ENCODE measurements around the gene SWI5. TPM values are rescaled to one million over a fixed set of nuclear protein-coding genes. Genes with fewer than 3 reads are reported as not detected.

The SWI5 gene
- total RNA-seq, 4 donors from 2014 or later: 7.8 to 20.8 (median 20.8) TPM; not detected in 1

DNA sequence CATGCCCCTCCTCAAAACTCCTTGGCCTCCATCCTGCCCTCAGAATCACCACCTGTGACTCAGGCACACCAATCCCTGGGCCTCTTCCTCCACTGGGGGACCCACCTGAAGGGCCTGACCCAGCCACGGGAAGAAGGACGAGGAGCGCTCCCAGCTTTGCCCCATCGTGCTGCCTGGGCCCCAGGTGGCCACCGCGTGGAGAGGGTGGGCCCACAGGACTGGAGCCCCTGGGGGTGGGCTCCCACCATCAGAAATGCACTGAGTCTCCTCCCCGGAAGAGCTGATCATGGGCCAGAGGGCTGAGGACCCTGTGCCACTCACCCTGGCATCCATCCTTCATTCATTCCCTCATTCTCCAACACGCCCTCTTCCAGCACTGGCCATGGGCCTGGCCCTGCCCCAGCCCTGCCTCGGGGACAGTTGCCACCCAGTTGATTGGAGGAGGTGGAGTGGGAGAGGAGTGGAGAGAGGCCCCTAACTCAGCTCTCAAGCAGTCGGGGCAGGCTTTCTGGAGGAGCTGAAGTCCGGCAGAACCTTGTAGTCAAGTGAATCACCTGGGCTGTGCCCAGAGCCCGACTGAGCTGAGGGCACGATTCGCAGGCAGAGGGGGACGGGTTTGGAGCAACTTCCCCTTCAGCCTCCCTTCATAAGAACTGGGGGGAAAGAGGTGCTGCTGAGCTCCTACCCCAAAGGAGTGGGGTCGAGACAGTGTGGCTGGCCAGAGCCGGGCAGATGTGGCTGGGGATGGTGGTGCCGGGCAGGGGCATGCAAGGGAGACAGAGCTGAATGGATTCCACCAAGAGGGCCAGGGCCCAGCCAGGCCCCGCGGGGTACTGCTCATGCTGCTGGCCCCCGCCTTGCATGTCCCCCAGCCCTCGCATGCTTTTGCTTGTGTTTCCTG, 43.3 kb upstream of the SWI5 start:
- Histone ChIP-seq H3K27me3 (no peaks in the 10 kb centered on the region), H3K4me1 (no peaks in the 10 kb centered on the region), H3K9me3 (no peaks in the 10 kb centered on the region), H3K36me3 (no peaks in the 10 kb centered on the region), H3K27ac (no peak overlapping the region), H3K4me3 (no peak overlapping the region)
- 84% methylated on average over 22 of the region's 22 CpGs; no CpG with 5 or more reads in 1 of the 2 donors for WGBS, 2 donors (ENCODE audit: low coverage in 1 of 2)
- TF ChIP-seq EP300 (IDR thresholded peaks at IDR 0.05; ENCODE audit: low read depth) (no peak), CTCF (IDR thresholded peaks at IDR 0.05) (no peak), POLR2A (IDR thresholded peaks at IDR 0.05) (no peak), POLR2AphosphoS5 (IDR thresholded peaks at IDR 0.05) (no peak)
- DNase-seq: no peak
- intact Hi-C loops (cut with DNase I; ENCODE audit: low total_unique reads) (no loop called here), in situ Hi-C loops (cut with MboI; ENCODE audit: low pct_ligation_motif_present in 1 of 4, low pct_unique_long_range_greater_than_20kb in 1 of 4, low sequenced_read_pairs in 3 of 4) (no loop called here)

- no peaks in the 10 kb centered on the region for H3K27me3 ChIP-seq
- TF ChIP-seq POLR2A (IDR thresholded peaks at IDR 0.05) (no peak), POLR2AphosphoS5 (IDR thresholded peaks at IDR 0.05) (no peak)
- WGBS, 2 donors (ENCODE audit: low coverage in 1 of 2): 86% methylated on average over 28 of the region's 28 CpGs; no CpG with 5 or more reads in 1 of the 2 donors
- no peaks in the 10 kb centered on the region for H3K36me3 ChIP-seq
- in situ Hi-C loops (cut with MboI; ENCODE audit: low pct_ligation_motif_present in 1 of 4, low pct_unique_long_range_greater_than_20kb in 1 of 4, low sequenced_read_pairs in 3 of 4) (no loop called here), intact Hi-C loops (cut with DNase I; ENCODE audit: low total_unique reads) (no loop called here)
- no peak for DNase-seq
- H3K4me3 ChIP-seq: no peak overlapping the region
- no peak overlapping the region for H3K27ac ChIP-seq
- H3K9me3 ChIP-seq: no peaks in the 10 kb centered on the region
- no peaks in the 10 kb centered on the region for H3K4me1 ChIP-seq
Observed at GRCh38 chr9:128233817-128234406, 42.2 kb upstream of the SWI5 start.

GRCh38 chr9:128242124-128242523, 34.0 kb upstream of the SWI5 start:
- no peak for TF ChIP-seq CTCF (IDR thresholded peaks at IDR 0.05)
- no peak for TF ChIP-seq POLR2AphosphoS5 (IDR thresholded peaks at IDR 0.05)
- no peak for TF ChIP-seq EP300 (IDR thresholded peaks at IDR 0.05; ENCODE audit: low read depth)
- TF ChIP-seq POLR2A (IDR thresholded peaks at IDR 0.05): no peak
- intact Hi-C loops (cut with DNase I; ENCODE audit: low total_unique reads) (no loop called here), in situ Hi-C loops (cut with MboI; ENCODE audit: low pct_ligation_motif_present in 1 of 4, low pct_unique_long_range_greater_than_20kb in 1 of 4, low sequenced_read_pairs in 3 of 4) (no loop called here)
- no peaks in the 10 kb centered on the region for H3K9me3 ChIP-seq
- WGBS, 2 donors (ENCODE audit: low coverage in 1 of 2): 84% methylated on average over 4 of the region's 4 CpGs; no CpG with 5 or more reads in 1 of the 2 donors
- no peak for DNase-seq
- peaks cover 2 to 12% (median 7%) of the 10 kb centered on the region in 4 donors for H3K4me1 ChIP-seq
- H3K27me3 ChIP-seq: no peaks in the 10 kb centered on the region
- peak overlapping the region in 2 of 4 donors; percentile 44 to 68 for H3K27ac ChIP-seq
- H3K36me3 ChIP-seq: no peaks in the 10 kb centered on the region
- H3K4me3 ChIP-seq: no peak overlapping the region

- no peak for DNase-seq
- no peaks in the 10 kb centered on the region for H3K36me3 ChIP-seq
- peaks cover 2 to 12% (median 7%) of the 10 kb centered on the region in 4 donors for H3K4me1 ChIP-seq
- no peak for TF ChIP-seq EP300 (IDR thresholded peaks at IDR 0.05; ENCODE audit: low read depth)
- no peak for TF ChIP-seq CTCF (IDR thresholded peaks at IDR 0.05)
- TF ChIP-seq POLR2A (IDR thresholded peaks at IDR 0.05): no peak
- no peak for TF ChIP-seq POLR2AphosphoS5 (IDR thresholded peaks at IDR 0.05)
- intact Hi-C loops (cut with DNase I; ENCODE audit: low total_unique reads) (no loop called here), in situ Hi-C loops (cut with MboI; ENCODE audit: low pct_ligation_motif_present in 1 of 4, low pct_unique_long_range_greater_than_20kb in 1 of 4, low sequenced_read_pairs in 3 of 4) (no loop called here)
- H3K9me3 ChIP-seq: no peaks in the 10 kb centered on the region
- H3K27me3 ChIP-seq: no peaks in the 10 kb centered on the region
- no peak overlapping the region for H3K4me3 ChIP-seq
- H3K27ac ChIP-seq: peak overlapping the region; percentile 44 to 68 (median 57)
- WGBS, 2 donors (ENCODE audit: low coverage in 1 of 2): 61% methylated on average over 7 of the region's 7 CpGs; no CpG with 5 or more reads in 1 of the 2 donors
Observed at GRCh38 chr9:128242828-128243214, 33.3 kb upstream of the SWI5 start.

Data from transverse colon (tissue), 4 donors.